HG03442 (cell line): ENCODE data around the gene SETD9.
A peak's percentile ranks its signal among the peaks of the same experiment; 100 is the strongest.

Source experiments
- ATAC-seq: cut with Tn5 transposase; IDR thresholded peaks from one replicate; pipeline ENCODE4 v1.9.1; 2021; ENCODE audit warnings: mild to moderate bottlenecking, moderate library complexity; ENCODE audit not compliant: unreplicated experiment

The SETD9 gene

GRCh38 chr5:56934325-56934724, 24.9 kb downstream of the SETD9 start:
- ATAC-seq, result no peak

GRCh38 chr5:56938858-56939257, 29.5 kb downstream of the SETD9 start:
- ATAC-seq, result no peak

GRCh38 chr5:56941981-56942380, 32.6 kb downstream of the SETD9 start:
- no peak for ATAC-seq

- ATAC-seq, result no peak
These were observed 37.7 kb downstream of the SETD9 start for GRCh38 chr5:56947052-56947451.

GRCh38 chr5:56950626-56951125, 41.3 kb downstream of the SETD9 start:
- peak; percentile 36 for ATAC-seq

- ATAC-seq, result peak; percentile 41
These were observed 41.9 kb downstream of the SETD9 start for GRCh38 chr5:56951126-56951945.

- peak; percentile 93 for ATAC-seq
These were observed 42.7 kb downstream of the SETD9 start, which contains the start of gene MIER3 for GRCh38 chr5:56951946-56952691. MIER3 (minus strand) TSS chr5:56952123; CDS start chr5:56952102, 21 bp downstream.

GRCh38 chr5:56954262-56954661, 44.9 kb downstream of the SETD9 start:
- no peak for ATAC-seq

- no peak for ATAC-seq
These were observed 49.2 kb downstream of the SETD9 start for GRCh38 chr5:56958595-56958994.

GRCh38 chr5:56959326-56959725, 49.9 kb downstream of the SETD9 start:
- no peak for ATAC-seq

GRCh38 chr5:56961746-56962145, 52.4 kb downstream of the SETD9 start:
- ATAC-seq, result no peak

- ATAC-seq, result no peak
These were observed 52.9 kb downstream of the SETD9 start for GRCh38 chr5:56962286-56962685.

- ATAC-seq, result no peak
These were observed 53.9 kb downstream of the SETD9 start for GRCh38 chr5:56963246-56963645.

GRCh38 chr5:56964173-56964572, 54.8 kb downstream of the SETD9 start:
- ATAC-seq, result no peak
